ENCODE measurements around the gene IGFBP7. TPM values are rescaled to one million over a fixed set of nuclear protein-coding genes. Genes with fewer than 3 reads are reported as not detected.

The IGFBP7 gene
- total and polyA plus RNA-seq, 2 of the 8 experiments (the other 6 are each of a cell fraction or from before 2014, with no cell fraction given): 0.17 to 0.48 TPM

DNA sequence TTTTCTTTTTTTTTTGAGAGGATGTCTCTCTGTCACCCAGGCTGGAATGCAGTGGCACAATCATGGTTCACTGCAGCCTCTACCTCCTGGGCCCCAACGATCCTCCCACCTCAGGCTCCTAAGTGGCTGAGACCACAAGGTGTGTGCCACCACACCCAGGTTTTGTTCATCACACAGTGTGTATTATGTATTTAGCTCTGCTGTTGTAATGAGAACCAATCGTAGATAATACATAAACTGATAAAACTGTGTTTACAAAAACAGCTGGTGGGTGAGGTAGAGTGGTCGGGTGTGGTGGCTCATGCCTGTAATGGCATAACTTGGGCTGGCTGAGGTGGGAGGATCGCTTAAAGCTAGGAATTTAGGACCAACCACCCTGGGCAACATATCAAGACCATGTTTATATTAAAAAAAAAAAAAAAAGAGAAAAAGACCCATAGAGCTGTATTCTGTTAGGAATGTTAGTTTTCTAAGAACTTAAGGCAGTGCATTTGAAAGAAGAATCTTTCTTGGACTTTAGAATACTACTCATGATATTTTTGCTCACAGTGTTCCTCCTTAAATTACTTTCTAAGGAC lies 96.6 kb downstream of the IGFBP7 start:
- DNase-seq (ENCODE audit: low read depth in 1 of 2, low spot score in 2 of 2): no peak
- no peak for FAIRE-seq
- H3K79me2 ChIP-seq (ENCODE audit: control insufficient read depth in 1 of 2, insufficient read depth in 2 of 2, low read length in 2 of 2): no peaks in the 10 kb centered on the region
- H3K79me1 ChIP-seq (ENCODE audit: low read depth, low read length): no peaks in the 10 kb centered on the region; the same call in 1 of the 2 replicates
- no peak overlapping the region for H3K9ac ChIP-seq (replicated peaks in 1 of 4; ENCODE audit: extremely low read depth in 1 of 4, low read depth in 3 of 4, low read length in 3 of 4)
- H3K4me1 ChIP-seq (replicated peaks in 1 of 4; ENCODE audit: control insufficient read depth in 3 of 4, insufficient read depth in 4 of 4, low read length in 3 of 4): no peaks in the 10 kb centered on the region
- H3K27me3 ChIP-seq (replicated peaks in 1 of 4; ENCODE audit: control insufficient read depth in 3 of 4, extremely low read depth in 1 of 4, insufficient read depth in 3 of 4, low read length in 3 of 4): no peaks in the 10 kb centered on the region
- WGBS, 2 experiments (ENCODE audit: extremely low coverage in 1 of 2, insufficient coverage in 1 of 2, insufficient read length in 1 of 2, insufficient replicate concordance in 2 of 2, low coverage in 1 of 2, low lambda C conversion rate in 2 of 2, missing lambda C conversion rate in 1 of 2): 82% methylated on average over 4 of the region's 4 CpGs; no CpG with 5 or more reads in 1 of the 2 experiments
- H3K56ac ChIP-seq (replicated peaks; ENCODE audit: insufficient read length, low read depth, low read length): no peak overlapping the region
- no peaks in the 10 kb centered on the region for H3K9me3 ChIP-seq (ENCODE audit: insufficient read depth in 2 of 2, low read depth in 1 of 2, low read length in 1 of 2)
- no peak overlapping the region for H3K4me2 ChIP-seq (ENCODE audit: insufficient read depth in 1 of 2, low read depth in 2 of 2, low read length in 2 of 2)
- H3K14ac ChIP-seq (ENCODE audit: insufficient read length): no peak overlapping the region
- H3K23ac ChIP-seq (ENCODE audit: insufficient read length): no peak overlapping the region
- H3K4ac ChIP-seq (replicated peaks; ENCODE audit: insufficient read length, low read depth, low read length): no peak overlapping the region
- H3K4me3 ChIP-seq (ENCODE audit: extremely low read depth in 1 of 4, insufficient read depth in 2 of 4, low read depth in 3 of 4, low read length in 4 of 4): no peak overlapping the region
- no peak overlapping the region for H2BK20ac ChIP-seq (ENCODE audit: low read length)
- H3K23me2 ChIP-seq (ENCODE audit: low read depth, low read length): peaks cover 2% of the 10 kb centered on the region; the same call in 1 of the 2 replicates
- no peak overlapping the region for H2AK5ac ChIP-seq (ENCODE audit: low read depth, low read length)
- peaks cover 18 to 78% (median 48%) of the 10 kb centered on the region in 4 experiments for H3K36me3 ChIP-seq (ENCODE audit: control insufficient read depth in 2 of 4, insufficient read depth in 4 of 4, low read length in 3 of 4)
- no peak overlapping the region for H2BK15ac ChIP-seq (ENCODE audit: low read length)
- H3K18ac ChIP-seq (ENCODE audit: extremely low read depth, low read length): no peak overlapping the region
- no peak overlapping the region for H4K8ac ChIP-seq (ENCODE audit: extremely low read depth, insufficient read depth, low read length)
- H4K91ac ChIP-seq (replicated peaks; ENCODE audit: insufficient read length, low read length): no peak overlapping the region
- H4K5ac ChIP-seq (ENCODE audit: insufficient read length, low read depth, low read length): no peak overlapping the region
- H2BK12ac ChIP-seq (ENCODE audit: low read depth, low read length): no peak overlapping the region
- no peak overlapping the region for H2BK5ac ChIP-seq (ENCODE audit: low read depth, low read length)
- H2AFZ ChIP-seq (ENCODE audit: low read length): no peak overlapping the region
- no peak overlapping the region for H2BK120ac ChIP-seq (replicated peaks; ENCODE audit: low read depth, low read length)
- ChIA-PET POLR2A (ENCODE audit: partially characterized antibody) (interaction anchor here (1.0 kb wide), 1 partner anchor 18 kb away, joined by 4 read pairs; no protein-coding TSS in a partner anchor), CTCF (ENCODE audit: partially characterized antibody) (interaction anchor here (0.7 to 1.7 kb wide), 2 partner anchors 25 to 127 kb away, joined by 4 read pairs; no protein-coding TSS in a partner anchor)
- H4K20me1 ChIP-seq (replicated peaks in 1 of 2; ENCODE audit: control insufficient read depth in 1 of 2, insufficient read depth in 2 of 2, low read length in 2 of 2): peaks cover 2 to 4% of the 10 kb centered on the region in 2 experiments
- no peak overlapping the region for H3K27ac ChIP-seq (ENCODE audit: low read depth, low read length)
- TF ChIP-seq, protein P1, sequence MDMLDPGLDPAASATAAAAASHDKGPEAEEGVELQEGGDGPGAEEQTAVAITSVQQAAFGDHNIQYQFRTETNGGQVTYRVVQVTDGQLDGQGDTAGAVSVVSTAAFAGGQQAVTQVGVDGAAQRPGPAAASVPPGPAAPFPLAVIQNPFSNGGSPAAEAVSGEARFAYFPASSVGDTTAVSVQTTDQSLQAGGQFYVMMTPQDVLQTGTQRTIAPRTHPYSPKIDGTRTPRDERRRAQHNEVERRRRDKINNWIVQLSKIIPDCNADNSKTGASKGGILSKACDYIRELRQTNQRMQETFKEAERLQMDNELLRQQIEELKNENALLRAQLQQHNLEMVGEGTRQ (IDR thresholded peaks at IDR 0.05; ENCODE audit: low read length): no peak
- TF ChIP-seq, protein P2, sequence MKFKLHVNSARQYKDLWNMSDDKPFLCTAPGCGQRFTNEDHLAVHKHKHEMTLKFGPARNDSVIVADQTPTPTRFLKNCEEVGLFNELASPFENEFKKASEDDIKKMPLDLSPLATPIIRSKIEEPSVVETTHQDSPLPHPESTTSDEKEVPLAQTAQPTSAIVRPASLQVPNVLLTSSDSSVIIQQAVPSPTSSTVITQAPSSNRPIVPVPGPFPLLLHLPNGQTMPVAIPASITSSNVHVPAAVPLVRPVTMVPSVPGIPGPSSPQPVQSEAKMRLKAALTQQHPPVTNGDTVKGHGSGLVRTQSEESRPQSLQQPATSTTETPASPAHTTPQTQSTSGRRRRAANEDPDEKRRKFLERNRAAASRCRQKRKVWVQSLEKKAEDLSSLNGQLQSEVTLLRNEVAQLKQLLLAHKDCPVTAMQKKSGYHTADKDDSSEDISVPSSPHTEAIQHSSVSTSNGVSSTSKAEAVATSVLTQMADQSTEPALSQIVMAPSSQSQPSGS (IDR thresholded peaks at IDR 0.05; ENCODE audit: low read length): no peak
- TF ChIP-seq RNF2 (IDR thresholded peaks at IDR 0.05; ENCODE audit: borderline replicate concordance, low read depth, low read length, missing control alignments, poor library complexity, severe bottlenecking) (no peak), CHD1 (IDR thresholded peaks at IDR 0.05; ENCODE audit: low read depth, low read length) (no peak), SUZ12 (IDR thresholded peaks at IDR 0.05; ENCODE audit: low read length) (no peak), SIX5 (IDR thresholded peaks at IDR 0.05; ENCODE audit: low read depth, low read length) (no peak), MAFK (IDR thresholded peaks at IDR 0.05; ENCODE audit: low read depth, low read length) (no peak), TAF7 (optimal IDR thresholded peaks at IDR 0.05; ENCODE audit: borderline replicate concordance, low read depth, low read length) (no peak), SRF (IDR thresholded peaks at IDR 0.05; ENCODE audit: low read depth, low read length) (no peak), SAP30 (IDR thresholded peaks at IDR 0.05; ENCODE audit: insufficient read depth, insufficient replicate concordance, low read length) (no peak)
